Measurements from ENCODE around the gene VANGL2. TPM values are rescaled to one million over a fixed set of nuclear protein-coding genes. Genes with fewer than 3 reads are reported as not detected.

VANGL2 gene
- total RNA-seq, 1 experiment from 2014 or later = not detected

- Histone ChIP-seq H3K27me3 (no peaks in the 10 kb centered on the region), H3K36me3 (no peaks in the 10 kb centered on the region), H3K4me3 (no peak overlapping the region), H3K9me3 (no peaks in the 10 kb centered on the region)
- DNase-seq = no peak
Measured at GRCh38 chr1:160429702-160430535, 29.6 kb downstream of the VANGL2 start.

GRCh38 chr1:160431006-160431405 is 30.6 kb downstream of the VANGL2 start:
- no peaks in the 10 kb centered on the region for H3K36me3 ChIP-seq
- DNase-seq = no peak
- no peaks in the 10 kb centered on the region for H3K27me3 ChIP-seq
- H3K4me3 ChIP-seq = no peak overlapping the region
- no peaks in the 10 kb centered on the region for H3K9me3 ChIP-seq

- no peak overlapping the region for H3K4me3 ChIP-seq
- H3K27me3 ChIP-seq = no peaks in the 10 kb centered on the region
- no peaks in the 10 kb centered on the region for H3K9me3 ChIP-seq
- DNase-seq = no peak
- H3K36me3 ChIP-seq = no peaks in the 10 kb centered on the region
Measured at GRCh38 chr1:160431571-160431970, 31.2 kb downstream of the VANGL2 start.

- no peaks in the 10 kb centered on the region for H3K9me3 ChIP-seq
- H3K36me3 ChIP-seq = no peaks in the 10 kb centered on the region
- DNase-seq = no peak
Measured at GRCh38 chr1:160432371-160432786, 32.0 kb downstream of the VANGL2 start.

GRCh38 chr1:160436966-160437365 is 36.6 kb downstream of the VANGL2 start:
- no peak for DNase-seq
- no peaks in the 10 kb centered on the region for H3K27me3 ChIP-seq
- no peaks in the 10 kb centered on the region for H3K9me3 ChIP-seq
- no peaks in the 10 kb centered on the region for H3K36me3 ChIP-seq
- H3K4me3 ChIP-seq = no peak overlapping the region

More at GRCh38 chr1:160432371-160432786, 32.0 kb downstream of the VANGL2 start:
- no peak overlapping the region for H3K4me3 ChIP-seq
- no peaks in the 10 kb centered on the region for H3K27me3 ChIP-seq

- Histone ChIP-seq H3K27me3 (no peaks in the 10 kb centered on the region), H3K36me3 (no peaks in the 10 kb centered on the region), H3K9me3 (no peaks in the 10 kb centered on the region), H3K4me3 (peak overlapping the region; percentile 30)
- no peak for DNase-seq
Measured at GRCh38 chr1:160437432-160438316, 37.3 kb downstream of the VANGL2 start.

GRCh38 chr1:160438317-160438918 is 38.1 kb downstream of the VANGL2 start:
- no peaks in the 10 kb centered on the region for H3K36me3 ChIP-seq
- no peak for DNase-seq

GRCh38 chr1:160438935-160439334 is 38.6 kb downstream of the VANGL2 start:
- Histone ChIP-seq H3K9me3 (no peaks in the 10 kb centered on the region), H3K4me3 (no peak overlapping the region), H3K36me3 (no peaks in the 10 kb centered on the region), H3K27me3 (no peaks in the 10 kb centered on the region)
- no peak for DNase-seq

More at GRCh38 chr1:160438317-160438918, 38.1 kb downstream of the VANGL2 start:
- no peaks in the 10 kb centered on the region for H3K27me3 ChIP-seq
- H3K9me3 ChIP-seq = no peaks in the 10 kb centered on the region
- peak overlapping the region; percentile 30 for H3K4me3 ChIP-seq

GRCh38 chr1:160439718-160440117 is 39.4 kb downstream of the VANGL2 start:
- no peak for DNase-seq
- Histone ChIP-seq H3K36me3 (no peaks in the 10 kb centered on the region), H3K9me3 (no peaks in the 10 kb centered on the region), H3K4me3 (no peak overlapping the region), H3K27me3 (no peaks in the 10 kb centered on the region)

- H3K36me3 ChIP-seq = no peaks in the 10 kb centered on the region
- no peak overlapping the region for H3K4me3 ChIP-seq
- no peak for DNase-seq
- H3K9me3 ChIP-seq = no peaks in the 10 kb centered on the region
- H3K27me3 ChIP-seq = no peaks in the 10 kb centered on the region; the same call in 1 of the 2 replicates
Measured at GRCh38 chr1:160446945-160447600, 46.7 kb downstream of the VANGL2 start.

- Histone ChIP-seq H3K36me3 (no peaks in the 10 kb centered on the region), H3K9me3 (no peaks in the 10 kb centered on the region), H3K4me3 (no peak overlapping the region), H3K27me3 (no peaks in the 10 kb centered on the region; the same call in 1 of the 2 replicates)
- DNase-seq = no peak
Measured at GRCh38 chr1:160449494-160449893, 49.1 kb downstream of the VANGL2 start.

- DNase-seq = no peak
- Histone ChIP-seq H3K36me3 (no peaks in the 10 kb centered on the region), H3K4me3 (no peak overlapping the region), H3K9me3 (no peaks in the 10 kb centered on the region), H3K27me3 (no peaks in the 10 kb centered on the region; the same call in 1 of the 2 replicates)
Measured at GRCh38 chr1:160451119-160451858, 50.9 kb downstream of the VANGL2 start.

- no peaks in the 10 kb centered on the region for H3K36me3 ChIP-seq
- no peak overlapping the region for H3K4me3 ChIP-seq
- H3K27me3 ChIP-seq = no peaks in the 10 kb centered on the region; the same call in 1 of the 2 replicates
- H3K9me3 ChIP-seq = no peaks in the 10 kb centered on the region
- DNase-seq = no peak
Measured at GRCh38 chr1:160451859-160452232, 51.5 kb downstream of the VANGL2 start.

GRCh38 chr1:160453443-160453842 is 53.1 kb downstream of the VANGL2 start:
- Histone ChIP-seq H3K36me3 (no peaks in the 10 kb centered on the region), H3K9me3 (no peaks in the 10 kb centered on the region), H3K4me3 (no peak overlapping the region), H3K27me3 (no peaks in the 10 kb centered on the region)
- DNase-seq = no peak

- Histone ChIP-seq H3K9me3 (no peaks in the 10 kb centered on the region), H3K27me3 (no peaks in the 10 kb centered on the region), H3K36me3 (no peaks in the 10 kb centered on the region), H3K4me3 (no peak overlapping the region)
- DNase-seq = no peak
Measured at GRCh38 chr1:160454371-160455152, 54.2 kb downstream of the VANGL2 start.
